Activated CD4-positive, alpha-beta T cell treated with anti-CD3 and anti-CD28 coated beads, Interleukin-2, amount 10 ng/mL, durations not matched to agents 24 days and 14 days (primary cell): Measurements from ENCODE around the gene RPTOR. TPM values are rescaled to one million over a fixed set of nuclear protein-coding genes. Genes with fewer than 3 reads are reported as not detected.
A peak's percentile ranks its signal among the peaks of the same experiment; 100 is the strongest.
"Not testable (repeated sequence)": the region's sequence is repeated elsewhere in the genome, so short reads cannot be mapped to it uniquely, and the experiment has no call there.

Experiments used
- DNase-seq: peaks from one replicate; pipeline ENCODE4 v3.0.0; 2022
- H3K27ac Mint-ChIP-seq: one replicate; pipeline ENCODE4 v1.8.0; 2022; ENCODE audit warnings: mild to moderate bottlenecking, mixed read lengths
- H3K27me3 Mint-ChIP-seq: one replicate; pipeline ENCODE4 v1.8.0; 2022; ENCODE audit warnings: mixed read lengths
- H3K36me3 Mint-ChIP-seq: one replicate; pipeline ENCODE4 v1.8.0; 2022; ENCODE audit warnings: low read depth, mild to moderate bottlenecking, mixed read lengths
- H3K4me1 Mint-ChIP-seq: one replicate; pipeline ENCODE4 v1.8.0; 2021; ENCODE audit warnings: mixed read lengths
- H3K4me3 Mint-ChIP-seq: one replicate; pipeline ENCODE4 v1.8.0; 2022; ENCODE audit warnings: mild to moderate bottlenecking, moderate library complexity, mixed read lengths
- H3K9me3 Mint-ChIP-seq: one replicate; pipeline ENCODE4 v1.8.0; 2021; ENCODE audit warnings: mixed read lengths
- intact Hi-C: fragments of 100-400 bp; cut with micrococcal nuclease; formaldehyde crosslinking; loops from one replicate; pipeline ENCODE4 v1.15.1; 2023
- total RNA-seq: library from RNA; stranded (reverse); gene quantifications from 2 replicates; pipeline ENCODE4 v1.2.3, GENCODE V29; 2022

RPTOR gene
- total RNA-seq, 1 donor from 2014 or later: 67.2 TPM

GRCh38 chr17:80729016-80729415 is 184.4 kb downstream of the RPTOR start:
- Mint-ChIP-seq H3K4me1 (peaks cover 49% of the 10 kb centered on the region), H3K36me3 (peaks cover 36% of the 10 kb centered on the region), H3K9me3 (no peaks in the 10 kb centered on the region), H3K27me3 (no peaks in the 10 kb centered on the region), H3K27ac (no peak overlapping the region), H3K4me3 (no peak overlapping the region)
- intact Hi-C loops: no loop called here
- DNase-seq: no peak

- intact Hi-C loops: loop anchor here (5.0 kb wide), 1 partner anchor 52 kb away; no protein-coding TSS in a partner anchor
- Mint-ChIP-seq H3K36me3 (peaks cover 38% of the 10 kb centered on the region), H3K27me3 (no peaks in the 10 kb centered on the region), H3K9me3 (no peaks in the 10 kb centered on the region), H3K27ac (peak overlapping the region; percentile 43), H3K4me1 (peaks cover 53% of the 10 kb centered on the region), H3K4me3 (peak overlapping the region; percentile 39)
- DNase-seq: no peak
Observed at GRCh38 chr17:80729761-80730160, 185.1 kb downstream of the RPTOR start.

- H3K4me3 Mint-ChIP-seq: peak overlapping the region; percentile 73
- no peaks in the 10 kb centered on the region for H3K9me3 Mint-ChIP-seq
- H3K36me3 Mint-ChIP-seq: peaks cover 37% of the 10 kb centered on the region
- H3K27me3 Mint-ChIP-seq: no peaks in the 10 kb centered on the region
- peaks cover 57% of the 10 kb centered on the region for H3K4me1 Mint-ChIP-seq
- no peak for DNase-seq
- intact Hi-C loops: loop anchor here (5.0 kb wide), 1 partner anchor 53 kb away; no protein-coding TSS in a partner anchor
- H3K27ac Mint-ChIP-seq: peak overlapping the region; percentile 89
Observed at GRCh38 chr17:80730739-80731138, 186.1 kb downstream of the RPTOR start.

DNA sequence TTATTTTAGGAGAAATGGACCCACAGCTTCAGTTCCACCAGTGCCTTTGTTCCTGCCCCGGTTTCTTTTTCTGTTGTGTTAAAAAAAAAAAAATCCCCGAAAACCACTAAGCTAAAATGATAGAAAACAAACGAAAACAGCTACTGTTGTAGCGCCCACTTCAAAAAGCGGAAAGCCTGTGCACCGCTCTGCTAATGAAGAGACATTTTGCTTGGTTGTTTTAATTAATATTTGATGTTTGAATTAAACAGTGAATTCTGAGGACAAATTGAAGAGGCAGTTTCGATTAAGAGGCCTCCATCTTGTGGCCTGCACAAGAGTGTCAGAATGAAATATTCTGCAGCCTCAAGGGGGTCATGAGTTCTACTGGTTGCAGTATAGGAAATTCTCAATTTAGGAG is 186.7 kb downstream of the RPTOR start:
- Mint-ChIP-seq H3K36me3 (peaks cover 38% of the 10 kb centered on the region), H3K9me3 (no peaks in the 10 kb centered on the region), H3K27me3 (no peaks in the 10 kb centered on the region), H3K4me3 (peak overlapping the region; percentile 73), H3K27ac (peak overlapping the region; percentile 89), H3K4me1 (peaks cover 59% of the 10 kb centered on the region)
- peak; percentile 76 for DNase-seq
- intact Hi-C loops: loop anchor here (5.0 kb wide), 1 partner anchor 54 kb away; no protein-coding TSS in a partner anchor

DNA sequence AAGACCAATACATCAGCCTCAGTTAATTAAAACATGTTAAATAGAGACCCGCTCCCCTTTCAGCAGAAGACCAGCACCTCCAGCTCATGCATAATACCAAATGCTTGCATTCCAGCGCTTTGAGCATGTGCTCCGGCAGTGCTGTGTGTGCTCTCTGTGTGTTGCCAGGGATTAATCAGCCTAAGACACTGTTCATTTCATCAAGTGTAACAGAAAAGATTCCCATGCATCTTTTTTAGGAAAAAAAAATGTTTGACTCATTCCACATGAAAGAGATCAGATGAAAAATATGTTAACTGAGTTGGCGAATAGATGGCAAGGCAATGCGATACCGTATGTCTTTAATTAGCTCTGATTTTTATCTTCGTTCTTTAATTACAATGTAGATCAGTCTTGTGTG is 187.6 kb downstream of the RPTOR start:
- no peaks in the 10 kb centered on the region for H3K9me3 Mint-ChIP-seq
- H3K4me3 Mint-ChIP-seq: no peak overlapping the region
- H3K27me3 Mint-ChIP-seq: no peaks in the 10 kb centered on the region
- H3K4me1 Mint-ChIP-seq: peaks cover 55% of the 10 kb centered on the region
- H3K27ac Mint-ChIP-seq: no peak overlapping the region
- peaks cover 35% of the 10 kb centered on the region for H3K36me3 Mint-ChIP-seq
- intact Hi-C loops: loop anchor here (5.0 kb wide), 1 partner anchor 55 kb away; no protein-coding TSS in a partner anchor
- DNase-seq: no peak

DNA sequence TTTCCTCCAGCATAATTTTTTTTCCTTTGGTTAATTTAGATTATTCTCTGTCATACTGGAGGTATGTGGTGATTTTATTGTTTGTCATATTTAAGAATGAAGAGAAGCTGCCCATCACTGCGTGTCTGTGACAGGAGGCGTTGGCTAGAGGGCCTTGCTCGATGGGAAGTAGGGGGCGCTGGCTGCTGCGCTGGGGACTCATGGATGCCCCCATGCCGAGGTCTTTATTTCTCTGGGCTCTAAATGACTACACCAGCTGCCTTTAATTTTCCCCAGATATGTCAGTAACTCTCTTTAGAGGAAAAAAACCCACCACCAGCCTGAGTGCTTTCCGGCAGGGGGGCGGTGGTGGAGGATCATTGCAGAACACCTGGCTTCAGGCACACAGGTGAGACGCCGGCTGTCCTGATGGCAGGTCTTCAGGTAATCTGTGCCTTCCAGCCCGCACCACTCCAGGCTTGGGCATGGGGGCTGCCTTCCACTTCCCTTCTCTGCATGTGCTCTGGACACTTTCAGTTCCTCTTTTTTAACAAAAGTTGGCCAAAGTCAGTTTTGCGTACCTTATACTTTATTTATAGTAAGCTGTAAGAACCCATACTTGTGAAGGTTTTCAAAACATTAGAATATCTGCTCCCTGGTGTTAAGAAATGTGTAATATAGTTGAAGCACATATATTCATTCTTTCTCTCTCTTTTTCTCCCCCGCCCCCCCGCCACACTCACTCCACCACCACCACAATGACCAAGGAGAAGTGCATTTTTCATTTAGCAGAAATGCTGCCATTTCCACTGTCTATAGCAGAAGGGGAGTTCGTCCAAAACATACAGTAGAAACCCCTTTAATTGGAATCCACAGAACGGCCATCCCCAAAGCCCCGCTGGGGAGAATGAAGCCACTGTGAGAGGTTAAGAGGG is 192.7 kb downstream of the RPTOR start:
- H3K4me3 Mint-ChIP-seq: no peak overlapping the region
- H3K27ac Mint-ChIP-seq: no peak overlapping the region
- peaks cover 61% of the 10 kb centered on the region for H3K4me1 Mint-ChIP-seq
- peaks cover 43% of the 10 kb centered on the region for H3K36me3 Mint-ChIP-seq
- peaks cover 8% of the 10 kb centered on the region for H3K9me3 Mint-ChIP-seq
- intact Hi-C loops: no loop called here
- no peaks in the 10 kb centered on the region for H3K27me3 Mint-ChIP-seq
- DNase-seq: no peak

DNA sequence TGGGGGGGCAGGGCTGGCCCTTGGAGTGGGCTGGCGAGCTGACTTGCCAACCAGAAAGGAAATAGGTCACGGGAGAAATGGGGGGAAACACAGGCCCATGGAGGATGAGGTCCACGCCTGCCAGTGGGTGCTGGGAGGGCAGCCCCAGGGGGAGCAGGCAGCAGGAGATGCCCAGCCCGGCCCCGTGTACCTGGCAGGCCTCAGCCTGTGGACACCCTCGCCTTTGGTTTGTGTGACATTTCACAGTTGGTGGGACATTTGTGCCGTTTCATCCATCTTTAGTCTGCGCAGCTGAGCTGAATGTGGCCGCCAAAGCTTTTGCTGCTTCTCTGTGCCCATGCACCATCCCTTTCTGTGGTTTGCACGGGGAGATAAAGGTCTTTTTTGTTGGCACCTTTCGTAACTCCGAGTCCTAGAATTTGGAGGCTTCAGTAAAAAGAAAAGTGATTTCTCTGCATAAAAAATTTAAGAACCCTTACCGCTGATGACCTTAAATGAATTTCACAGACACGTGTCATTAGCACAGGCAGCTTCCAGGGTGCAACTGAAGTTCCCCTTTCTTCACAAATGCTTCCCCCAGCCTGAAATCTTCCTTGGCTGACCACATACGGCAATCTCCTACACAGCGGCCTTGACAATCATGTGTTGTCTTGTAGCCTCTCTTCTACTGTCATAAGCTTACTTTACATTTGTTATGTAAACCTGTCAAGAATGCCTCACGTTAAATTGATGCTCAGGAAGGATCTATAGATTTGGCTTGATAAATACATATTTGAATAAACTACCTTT is 193.6 kb downstream of the RPTOR start:
- H3K27me3 Mint-ChIP-seq: no peaks in the 10 kb centered on the region
- intact Hi-C loops: no loop called here
- peaks cover 45% of the 10 kb centered on the region for H3K36me3 Mint-ChIP-seq
- DNase-seq: no peak
- no peak overlapping the region for H3K4me3 Mint-ChIP-seq
- H3K27ac Mint-ChIP-seq: peak overlapping the region; percentile 18
- H3K9me3 Mint-ChIP-seq: peaks cover 8% of the 10 kb centered on the region
- H3K4me1 Mint-ChIP-seq: peaks cover 68% of the 10 kb centered on the region

DNA sequence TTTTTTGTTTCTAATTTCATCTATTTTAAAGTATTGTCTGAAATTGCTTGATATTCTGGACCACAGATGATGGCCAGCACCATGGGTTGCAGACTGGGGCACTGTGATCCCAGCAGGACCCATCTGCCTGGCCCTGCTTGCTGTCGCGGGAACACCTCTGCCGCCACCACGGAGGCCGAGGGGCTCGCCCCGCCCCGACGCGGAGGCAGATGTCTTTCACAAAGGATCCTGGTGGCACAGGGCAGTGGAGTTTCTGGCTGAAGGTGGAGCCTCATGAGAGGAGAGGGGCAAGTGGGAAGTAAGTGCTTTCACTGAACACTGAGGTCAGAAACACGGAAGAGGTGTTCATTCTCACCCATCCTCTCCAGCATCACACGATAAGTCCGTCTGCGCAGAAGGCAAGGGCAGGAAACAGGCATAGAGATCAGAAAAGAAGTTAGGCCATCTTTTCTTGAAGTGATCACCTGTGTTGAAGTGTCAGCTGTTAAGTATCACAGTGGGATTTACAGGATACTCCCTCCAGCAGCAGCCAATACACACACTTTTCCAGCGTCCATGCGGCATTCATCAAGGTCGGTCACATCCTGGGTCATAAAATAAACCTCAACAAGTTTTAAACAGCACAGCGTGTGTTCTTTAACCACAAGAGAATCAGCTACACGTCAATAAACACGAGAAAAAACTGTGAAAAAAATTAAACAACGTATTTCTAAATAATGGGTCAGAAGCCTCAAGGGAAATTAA is 194.5 kb downstream of the RPTOR start:
- peak; percentile 73 for DNase-seq
- H3K27ac Mint-ChIP-seq: peak overlapping the region; percentile 56
- peaks cover 8% of the 10 kb centered on the region for H3K9me3 Mint-ChIP-seq
- intact Hi-C loops: no loop called here
- H3K4me3 Mint-ChIP-seq: peak overlapping the region; percentile 51
- peaks cover 62% of the 10 kb centered on the region for H3K4me1 Mint-ChIP-seq
- H3K36me3 Mint-ChIP-seq: peaks cover 41% of the 10 kb centered on the region
- H3K27me3 Mint-ChIP-seq: no peaks in the 10 kb centered on the region

GRCh38 chr17:80740141-80740540 is 195.5 kb downstream of the RPTOR start:
- no peak for DNase-seq
- Mint-ChIP-seq H3K27me3 (no peaks in the 10 kb centered on the region), H3K4me3 (peak overlapping the region; percentile 51), H3K27ac (peak overlapping the region; percentile 30), H3K4me1 (peaks cover 58% of the 10 kb centered on the region), H3K36me3 (peaks cover 38% of the 10 kb centered on the region), H3K9me3 (peaks cover 8% of the 10 kb centered on the region)
- intact Hi-C loops: no loop called here

GRCh38 chr17:80742091-80742490 is 197.5 kb downstream of the RPTOR start:
- no peak for DNase-seq
- H3K27me3 Mint-ChIP-seq: no peaks in the 10 kb centered on the region
- peak overlapping the region; percentile 81 for H3K4me3 Mint-ChIP-seq
- intact Hi-C loops: no loop called here
- peaks cover 61% of the 10 kb centered on the region for H3K4me1 Mint-ChIP-seq
- H3K27ac Mint-ChIP-seq: peak overlapping the region; percentile 5
- H3K36me3 Mint-ChIP-seq: peaks cover 37% of the 10 kb centered on the region
- H3K9me3 Mint-ChIP-seq: peaks cover 8% of the 10 kb centered on the region

GRCh38 chr17:80742581-80743180 is 198.0 kb downstream of the RPTOR start:
- intact Hi-C loops: no loop called here
- Mint-ChIP-seq H3K9me3 (peaks cover 8% of the 10 kb centered on the region), H3K4me1 (peaks cover 65% of the 10 kb centered on the region), H3K4me3 (peak overlapping the region; percentile 81), H3K36me3 (peaks cover 43% of the 10 kb centered on the region), H3K27me3 (no peaks in the 10 kb centered on the region), H3K27ac (peak overlapping the region; percentile 80)
- peak; percentile 54 for DNase-seq

DNA sequence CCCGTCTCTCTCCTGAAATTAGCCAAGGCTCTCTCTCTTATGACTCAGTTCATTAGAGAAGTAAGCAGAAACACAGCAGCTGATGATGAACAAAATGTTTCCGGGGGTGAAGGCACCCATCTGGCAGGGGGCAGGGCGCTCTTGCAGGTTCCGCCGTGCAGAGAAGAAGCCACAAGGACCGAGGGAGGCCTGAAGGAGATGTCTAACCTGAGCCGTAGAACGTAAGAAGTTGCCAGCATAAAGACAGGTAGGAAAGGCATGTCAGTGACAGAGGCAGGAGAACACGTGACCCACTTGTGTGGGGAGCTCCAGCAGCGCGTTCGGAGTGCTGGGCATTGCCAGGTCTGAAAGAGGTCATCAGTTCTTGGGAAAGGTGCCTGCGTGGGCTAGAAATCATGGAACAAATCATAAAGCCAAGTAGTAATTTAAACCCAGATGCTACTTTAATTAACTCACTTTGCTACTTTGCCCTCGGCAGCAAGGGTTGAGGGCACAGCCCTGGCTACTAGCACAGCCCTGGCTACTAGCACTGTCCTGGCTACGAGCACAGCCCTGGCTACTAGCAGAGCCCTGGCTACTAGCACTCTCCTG is 198.6 kb downstream of the RPTOR start:
- H3K27ac Mint-ChIP-seq: peak overlapping the region; percentile 80
- H3K27me3 Mint-ChIP-seq: no peaks in the 10 kb centered on the region
- peaks cover 8% of the 10 kb centered on the region for H3K9me3 Mint-ChIP-seq
- peak overlapping the region; percentile 81 for H3K4me3 Mint-ChIP-seq
- peaks cover 65% of the 10 kb centered on the region for H3K4me1 Mint-ChIP-seq
- intact Hi-C loops: no loop called here
- H3K36me3 Mint-ChIP-seq: peaks cover 44% of the 10 kb centered on the region
- DNase-seq: peak; percentile 87

- DNase-seq, H3K4me3 Mint-ChIP-seq, H3K27me3 Mint-ChIP-seq, H3K27ac Mint-ChIP-seq, H3K9me3 Mint-ChIP-seq, intact Hi-C loops: not testable (repeated sequence)
- peaks cover 61% of the 10 kb centered on the region for H3K4me1 Mint-ChIP-seq
- peaks cover 44% of the 10 kb centered on the region for H3K36me3 Mint-ChIP-seq
Observed at GRCh38 chr17:80743973-80744372, 199.3 kb downstream of the RPTOR start.
